Measurements from ENCODE around the gene E2F6. TPM values are rescaled to one million over a fixed set of nuclear protein-coding genes. Genes with fewer than 3 reads are reported as not detected.

Gene E2F6
- total RNA-seq, 1 experiment from 2014 or later, result 35.5 TPM

DNA sequence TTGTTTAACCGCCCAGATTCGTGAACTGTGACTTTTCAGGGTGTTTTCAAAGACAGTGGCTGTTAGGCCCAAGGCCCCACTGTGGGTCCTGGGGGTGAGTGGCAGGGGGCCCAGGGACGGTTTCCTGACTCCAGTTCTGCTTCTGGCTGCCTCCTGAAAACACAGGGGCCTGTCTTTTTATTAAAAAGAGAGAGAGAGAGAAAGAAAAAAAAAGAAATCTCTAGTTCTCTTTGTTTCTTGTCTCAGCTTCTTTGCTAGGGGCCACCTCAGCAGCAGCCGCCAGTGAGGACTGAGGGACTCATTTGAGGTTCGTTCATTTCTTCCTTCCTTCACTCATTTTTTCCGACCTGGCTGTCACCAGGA, 15.4 kb upstream of the E2F6 start:
- intact Hi-C loops (cut with micrococcal nuclease; ENCODE audit: unreplicated experiment), result no loop called here
- Histone ChIP-seq H3K4me1 (ENCODE audit: insufficient read depth, low read length, poor library complexity, severe bottlenecking) (peaks cover 4% of the 10 kb centered on the region), H3K9me3 (ENCODE audit: low read depth, low read length, poor library complexity, severe bottlenecking) (no peaks in the 10 kb centered on the region), H3K4me3 (ENCODE audit: low read depth, low read length, poor library complexity, severe bottlenecking) (no peak overlapping the region), H3K27me3 (replicated peaks; ENCODE audit: insufficient read depth, low read depth, low read length, poor library complexity) (peaks cover 4% of the 10 kb centered on the region), H3K27ac (ENCODE audit: low read depth, low read length, poor library complexity, severe bottlenecking) (no peak overlapping the region), H3K36me3 (ENCODE audit: insufficient read depth, low read length, poor library complexity, severe bottlenecking) (no peaks in the 10 kb centered on the region)
- TF ChIP-seq CTCF (conservative IDR thresholded peaks at IDR 0.05; ENCODE audit: low read depth, low read length) (no peak), EZH2 (IDR thresholded peaks at IDR 0.05; ENCODE audit: borderline replicate concordance, low read depth, low read length, poor library complexity, severe bottlenecking) (no peak)
- no peak for DNase-seq (ENCODE audit: low spot score)
- BruUV-seq (replicated peaks), result no TSS peak
- POLR2A ChIA-PET (ENCODE audit: low non-redundant PET), result no interaction called here
- CTCF ChIA-PET, result interaction anchor here (1.1 kb wide), 1 partner anchor 103 kb away, joined by 9 read pairs; no protein-coding TSS in a partner anchor

DNA sequence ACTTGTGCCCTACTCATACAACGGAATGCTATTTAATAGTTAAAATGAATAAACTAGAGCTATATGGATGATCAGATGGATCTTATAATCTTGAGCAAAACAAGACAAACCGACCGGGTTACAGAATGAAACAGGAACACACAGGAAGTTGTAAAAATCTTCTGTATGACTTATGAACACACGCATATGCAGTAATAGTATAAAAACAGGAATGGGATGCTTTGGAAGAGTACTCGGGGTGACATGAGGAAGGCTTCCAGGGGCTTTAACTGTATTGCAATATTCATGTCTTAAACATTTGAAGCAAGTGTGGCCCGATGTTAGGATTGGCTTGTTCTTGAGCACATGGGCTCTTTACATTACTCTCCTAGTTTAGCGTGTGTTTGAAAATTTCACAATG, 14.9 kb upstream of the E2F6 start:
- no TSS peak for BruUV-seq (replicated peaks)
- Histone ChIP-seq H3K36me3 (ENCODE audit: insufficient read depth, low read length, poor library complexity, severe bottlenecking) (no peaks in the 10 kb centered on the region), H3K27ac (ENCODE audit: low read depth, low read length, poor library complexity, severe bottlenecking) (no peak overlapping the region), H3K27me3 (replicated peaks; ENCODE audit: insufficient read depth, low read depth, low read length, poor library complexity) (peaks cover 4% of the 10 kb centered on the region), H3K9me3 (ENCODE audit: low read depth, low read length, poor library complexity, severe bottlenecking) (no peaks in the 10 kb centered on the region), H3K4me3 (ENCODE audit: low read depth, low read length, poor library complexity, severe bottlenecking) (no peak overlapping the region), H3K4me1 (ENCODE audit: insufficient read depth, low read length, poor library complexity, severe bottlenecking) (peaks cover 4% of the 10 kb centered on the region)
- ChIA-PET CTCF (interaction anchor here (1.1 kb wide), 1 partner anchor 103 kb away, joined by 9 read pairs; no protein-coding TSS in a partner anchor), POLR2A (ENCODE audit: low non-redundant PET) (no interaction called here)
- intact Hi-C loops (cut with micrococcal nuclease; ENCODE audit: unreplicated experiment), result no loop called here
- TF ChIP-seq CTCF (conservative IDR thresholded peaks at IDR 0.05; ENCODE audit: low read depth, low read length) (no peak), EZH2 (IDR thresholded peaks at IDR 0.05; ENCODE audit: borderline replicate concordance, low read depth, low read length, poor library complexity, severe bottlenecking) (no peak)
- no peak for DNase-seq (ENCODE audit: low spot score)

GRCh38 chr2:11480406-11480805, 14.4 kb upstream of the E2F6 start:
- no peak overlapping the region for H3K4me3 ChIP-seq (ENCODE audit: low read depth, low read length, poor library complexity, severe bottlenecking)
- no peak for DNase-seq (ENCODE audit: low spot score)
- no peaks in the 10 kb centered on the region for H3K36me3 ChIP-seq (ENCODE audit: insufficient read depth, low read length, poor library complexity, severe bottlenecking)
- intact Hi-C loops (cut with micrococcal nuclease; ENCODE audit: unreplicated experiment), result no loop called here
- POLR2A ChIA-PET (ENCODE audit: low non-redundant PET), result no interaction called here
- CTCF ChIA-PET, result interaction anchor here (1.1 to 1.2 kb wide), 2 partner anchors 11 to 104 kb away, joined by 6 to 9 read pairs; no protein-coding TSS in a partner anchor
- no peaks in the 10 kb centered on the region for H3K9me3 ChIP-seq (ENCODE audit: low read depth, low read length, poor library complexity, severe bottlenecking)
- peaks cover 4% of the 10 kb centered on the region for H3K4me1 ChIP-seq (ENCODE audit: insufficient read depth, low read length, poor library complexity, severe bottlenecking)
- H3K27me3 ChIP-seq (replicated peaks; ENCODE audit: insufficient read depth, low read depth, low read length, poor library complexity), result no peaks in the 10 kb centered on the region
- BruUV-seq (replicated peaks), result no TSS peak
- TF ChIP-seq EZH2 (IDR thresholded peaks at IDR 0.05; ENCODE audit: borderline replicate concordance, low read depth, low read length, poor library complexity, severe bottlenecking) (no peak), CTCF (conservative IDR thresholded peaks at IDR 0.05; ENCODE audit: low read depth, low read length) (no peak)
- H3K27ac ChIP-seq (ENCODE audit: low read depth, low read length, poor library complexity, severe bottlenecking), result no peak overlapping the region

Measured in A673 (cell line).